Natural killer cell (primary cell): ENCODE measurements around the gene HERC6. TPM values are rescaled to one million over a fixed set of nuclear protein-coding genes. Genes with fewer than 3 reads are reported as not detected.

Experiments
- ATAC-seq, 3 donors: fragments of 150-1000 bp in 2 of 3; fragments of 200-7000 bp in 1 of 3; cut with Tn5 transposase; 1 replicate in 1 of 3; 2 replicates in 2 of 3; pipeline ENCODE4 v1.10.0; 2021; ENCODE audit warnings: mild to moderate bottlenecking in 2 of 3, moderate library complexity in 2 of 3
- DNase-seq, 2 donors: peaks; one replicate each; pipeline versions ENCODE4 v3.0.0 to v3.0.0-alpha.2; 2013 to 2021; ENCODE audit warnings: mixed read lengths in 1 of 2
- H3K27ac ChIP-seq: one replicate; pipeline ENCODE4 v1.5.1; 2013; ENCODE audit warnings: mild to moderate bottlenecking, low read length
- H3K27me3 ChIP-seq: one replicate; pipeline ENCODE4 v1.6.1; 2013; ENCODE audit warnings: low read length; ENCODE audit not compliant: control insufficient read depth, insufficient read depth
- H3K36me3 ChIP-seq: one replicate; pipeline ENCODE4 v1.6.1; 2013; ENCODE audit warnings: low read length; ENCODE audit not compliant: control insufficient read depth, insufficient read depth
- H3K4me1 ChIP-seq: one replicate; pipeline ENCODE4 v1.6.1; 2013; ENCODE audit warnings: low read length; ENCODE audit not compliant: control insufficient read depth, insufficient read depth
- H3K4me3 ChIP-seq: one replicate; pipeline ENCODE4 v1.5.1; 2013; ENCODE audit warnings: low read length
- H3K9me3 ChIP-seq: one replicate; pipeline ENCODE4 v1.6.1; 2013; ENCODE audit warnings: low read length; ENCODE audit not compliant: control insufficient read depth, insufficient read depth
- H3K27ac Mint-ChIP-seq, 2 donors: one replicate each; pipeline ENCODE4 v1.8.0; 2022; ENCODE audit warnings: mild to moderate bottlenecking in 2 of 2, mixed read lengths in 2 of 2, moderate library complexity in 1 of 2
- H3K27me3 Mint-ChIP-seq, 2 donors: one replicate each; pipeline ENCODE4 v1.8.0; 2022; ENCODE audit warnings: low read depth in 2 of 2, mixed read lengths in 2 of 2
- H3K36me3 Mint-ChIP-seq: one replicate; pipeline ENCODE4 v1.8.0; 2022; ENCODE audit warnings: mixed read lengths
- H3K4me1 Mint-ChIP-seq, 2 donors: one replicate each; pipeline ENCODE4 v1.8.0; 2022; ENCODE audit warnings: mixed read lengths in 2 of 2
- H3K4me3 Mint-ChIP-seq: one replicate; pipeline ENCODE4 v1.8.0; 2022; ENCODE audit warnings: mild to moderate bottlenecking, moderate library complexity, mixed read lengths
- H3K9me3 Mint-ChIP-seq, 2 donors: one replicate each; pipeline ENCODE4 v1.8.0; 2022; ENCODE audit warnings: mixed read lengths in 2 of 2
- CTCF ChIP-seq: fragments of 200-600 bp; IDR thresholded peaks from one replicate; pipeline ENCODE4 v1.8.0; 2022; ENCODE audit warnings: antibody characterized with exemption
- WGBS: methylation state at CpG from one replicate; pipeline ENCODE4 v1.1.7; 2013; ENCODE audit warnings: missing lambda C conversion rate; ENCODE audit not compliant: insufficient coverage; 5-methylcytosine and 5-hydroxymethylcytosine counted together
- intact Hi-C: fragments of 100-400 bp; cut with micrococcal nuclease; formaldehyde crosslinking; loops from one replicate; pipeline ENCODE4 v1.14.2; 2022
- total RNA-seq, 4 donors: library from RNA; stranded (reverse); fragments of 120-200 nt in 1 of 4; gene quantifications; one replicate each; pipeline versions ENCODE4 v1.2.3 to v1.2.4, GENCODE V29; 2013 to 2022

Gene HERC6
- total RNA-seq = 10 to 100 TPM in 2 of 3 donors, 1 to 10 TPM in 1; 8.3 to 18.0 (median 17.5) TPM
- 21.5 TPM for total RNA-seq (2013)

DNA sequence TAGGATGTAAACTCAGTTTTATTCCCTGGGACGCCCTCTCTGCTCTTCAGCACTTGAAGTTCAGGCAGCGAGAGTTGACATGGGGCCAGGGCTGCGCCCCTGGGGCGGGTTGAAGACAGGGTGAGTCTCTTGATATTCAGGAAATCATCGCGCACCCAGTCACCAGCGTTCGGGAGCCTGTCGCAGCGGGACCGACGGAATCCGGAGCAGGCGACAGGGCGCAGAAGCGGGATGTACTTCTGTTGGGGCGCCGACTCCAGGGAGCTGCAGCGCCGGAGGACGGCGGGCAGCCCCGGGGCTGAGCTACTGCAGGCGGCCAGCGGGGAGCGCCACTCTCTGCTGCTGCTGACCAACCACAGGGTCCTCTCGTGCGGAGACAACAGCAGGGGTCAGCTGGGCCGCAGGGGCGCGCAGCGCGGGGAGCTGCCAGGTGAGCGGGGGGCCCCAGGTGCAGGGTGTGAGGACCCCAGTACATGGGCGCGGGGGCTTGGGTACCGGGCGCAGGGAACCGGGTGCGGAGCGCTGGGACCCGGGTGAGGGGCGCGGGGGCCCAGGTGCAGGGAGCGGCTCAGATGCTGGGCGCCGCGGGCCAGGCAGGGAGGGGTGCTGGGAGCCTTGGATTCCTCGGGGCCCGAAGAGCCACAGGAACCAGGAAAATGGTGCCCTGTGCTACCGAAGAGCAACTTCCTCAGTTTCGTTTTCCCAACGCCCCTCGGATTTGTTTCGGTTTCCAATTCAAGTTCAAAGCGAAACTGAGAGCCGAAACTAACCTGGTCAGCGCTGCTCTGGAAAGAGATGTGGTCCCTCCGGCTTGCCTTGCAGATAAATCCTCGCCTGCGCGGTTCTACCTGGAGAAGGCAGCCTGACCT is at the start of gene HERC6:
Gene HERC6, plus strand, starts transcription at position 162 of the 869 bp plus-strand sequence. Its CDS starts 70 bp downstream, at position 232.
- H3K36me3 Mint-ChIP-seq = no peaks in the 10 kb centered on the region
- no peaks in the 10 kb centered on the region for H3K27me3 Mint-ChIP-seq
- Histone ChIP-seq H3K27me3 (no peaks in the 10 kb centered on the region), H3K4me1 (peaks cover 8% of the 10 kb centered on the region), H3K9me3 (no peaks in the 10 kb centered on the region), H3K36me3 (peaks cover 2% of the 10 kb centered on the region), H3K27ac (peak within 1 kb of the TSS; percentile 89), H3K4me3 (peak within 1 kb of the TSS; percentile 87)
- intact Hi-C loops = loop anchor here (1.0 to 10.0 kb wide), 3 partner anchors 78 to 136 kb away; partner anchors contain the start of gene HERC5
- peak; percentile 76 for TF ChIP-seq CTCF
- peak within 1 kb of the TSS; percentile 92 to 97 for H3K27ac Mint-ChIP-seq
- peaks cover 16 to 21% of the 10 kb centered on the region in 2 donors for H3K4me1 Mint-ChIP-seq
- under 1% methylated on average over 62 of the region's 62 CpGs for WGBS
- no peaks in the 10 kb centered on the region for H3K9me3 Mint-ChIP-seq
- peak; percentile 81 to 88 (median 83) for ATAC-seq
- H3K4me3 Mint-ChIP-seq = peak within 1 kb of the TSS; percentile 96
- peak; percentile 64 to 92 for DNase-seq

DNA sequence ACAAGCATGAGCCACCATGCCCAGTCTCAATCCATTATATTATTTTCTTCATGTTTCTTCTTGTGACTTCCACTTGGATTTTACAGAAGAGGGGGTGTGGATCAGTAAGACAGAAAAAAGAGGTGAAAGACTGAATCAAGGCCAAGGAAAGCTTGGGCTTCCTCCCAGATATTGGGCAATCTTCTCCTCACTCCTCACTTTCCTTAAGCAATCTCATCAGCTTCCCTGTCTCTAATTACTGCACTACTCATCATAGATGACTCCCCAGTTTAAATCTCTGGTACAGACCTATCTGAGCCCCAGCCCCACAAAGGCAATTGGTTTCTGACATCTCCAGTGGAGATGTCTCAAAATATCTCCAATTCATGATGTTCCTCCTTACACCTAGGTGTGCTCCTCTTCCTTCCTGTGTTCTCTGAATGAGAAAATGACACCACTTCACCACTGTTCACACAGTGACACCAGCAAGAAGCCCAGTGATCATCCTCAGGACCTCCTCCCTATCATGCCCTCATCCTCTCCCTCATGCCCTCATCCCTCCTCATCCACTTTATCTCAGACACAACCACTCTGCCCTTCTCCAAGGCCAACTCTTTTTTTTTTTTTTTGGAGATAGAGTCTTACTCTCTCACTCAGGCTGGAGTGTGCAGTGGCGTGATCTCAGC is 44.8 kb upstream of the HERC6 start:
- no peaks in the 10 kb centered on the region for H3K9me3 Mint-ChIP-seq
- peaks cover 7% of the 10 kb centered on the region in 2 donors for H3K4me1 Mint-ChIP-seq
- H3K9me3 ChIP-seq = no peaks in the 10 kb centered on the region
- H3K27ac Mint-ChIP-seq = no peak overlapping the region
- no peak for TF ChIP-seq CTCF
- no peaks in the 10 kb centered on the region for H3K4me1 ChIP-seq
- peak in 1 of 3 donors; percentile 28 for ATAC-seq
- H3K4me3 Mint-ChIP-seq = no peak overlapping the region
- intact Hi-C loops = no loop called here
- H3K4me3 ChIP-seq = no peak overlapping the region
- WGBS = no CpG with 5 or more reads among the region's 1 CpG
- H3K36me3 ChIP-seq = no peaks in the 10 kb centered on the region
- H3K27me3 ChIP-seq = no peaks in the 10 kb centered on the region
- H3K27me3 Mint-ChIP-seq = peaks cover 0 to 6% of the 10 kb centered on the region in 2 donors
- no peak overlapping the region for H3K27ac ChIP-seq
- H3K36me3 Mint-ChIP-seq = no peaks in the 10 kb centered on the region
- DNase-seq = no peak

- H3K27ac ChIP-seq = no peak overlapping the region
- ATAC-seq (no peak), DNase-seq (no peak)
- no peak for TF ChIP-seq CTCF
- H3K27me3 Mint-ChIP-seq = peaks cover 0 to 6% of the 10 kb centered on the region in 2 donors
- no peaks in the 10 kb centered on the region for H3K27me3 ChIP-seq
- intact Hi-C loops = no loop called here
- no peak overlapping the region for H3K4me3 Mint-ChIP-seq
- 89% methylated on average over 11 of the region's 11 CpGs for WGBS
- no peaks in the 10 kb centered on the region for H3K36me3 Mint-ChIP-seq
- H3K4me1 Mint-ChIP-seq = peaks cover 7% of the 10 kb centered on the region in 2 donors
- H3K9me3 ChIP-seq = no peaks in the 10 kb centered on the region
- no peaks in the 10 kb centered on the region for H3K4me1 ChIP-seq
- no peak overlapping the region for H3K4me3 ChIP-seq
- H3K9me3 Mint-ChIP-seq = no peaks in the 10 kb centered on the region
- no peaks in the 10 kb centered on the region for H3K36me3 ChIP-seq
- no peak overlapping the region for H3K27ac Mint-ChIP-seq
These were observed 43.5 kb upstream of the HERC6 start for GRCh38 chr4:88335092-88335665.
